Left ventricle myocardium inferior (tissue), 1 donor: ENCODE measurements around the gene BLOC1S5. TPM values are rescaled to one million over a fixed set of nuclear protein-coding genes. Genes with fewer than 3 reads are reported as not detected.

Experiments
- DNase-seq: peaks from one replicate; pipeline ENCODE4 v3.0.0-alpha.2; 2020
- H3K27ac ChIP-seq: fragments of 200-600 bp; replicated peaks from 2 replicates; pipeline ENCODE4 v1.8.0; 2021
- H3K27me3 ChIP-seq: fragments of 200-600 bp; 2 replicates; pipeline ENCODE4 v1.8.0; 2021; ENCODE audit warnings: low read depth
- H3K36me3 ChIP-seq: fragments of 200-600 bp; 2 replicates; pipeline ENCODE4 v1.8.0; 2021
- H3K4me1 ChIP-seq: fragments of 200-600 bp; 2 replicates; pipeline ENCODE4 v1.8.0; 2021
- H3K4me3 ChIP-seq: fragments of 200-600 bp; 2 replicates; pipeline ENCODE4 v1.8.0; 2021; ENCODE audit warnings: mild to moderate bottlenecking, moderate library complexity
- H3K9me3 ChIP-seq: fragments of 200-600 bp; replicated peaks from 2 replicates; pipeline ENCODE4 v1.8.0; 2021
- intact Hi-C: fragments of 100-400 bp; cut with micrococcal nuclease; formaldehyde crosslinking; loops from one replicate; pipeline ENCODE4 v1.11.0; 2022
- total RNA-seq: library from RNA; stranded (reverse); fragmentation: NEBNext Ultra II Directional; extraction: Animal tissue kit (Norgen Biotek cat#: 25700); gene quantifications from one replicate; pipeline ENCODE4 v1.2.1, GENCODE V29; 2021
- TF ChIP-seq, protein P1 (sequence below): fragments of 200-600 bp; IDR thresholded peaks from 2 replicates; pipeline ENCODE4 v1.8.0; 2021; ENCODE audit warnings: antibody characterized with exemption, mild to moderate bottlenecking, borderline replicate concordance
- donor health status: DM: no; HTN: yes; CAD: no; lungs with severe emphysema.

The BLOC1S5 gene
- total RNA-seq, 1 donor from 2014 or later: 8.5 TPM

DNA sequence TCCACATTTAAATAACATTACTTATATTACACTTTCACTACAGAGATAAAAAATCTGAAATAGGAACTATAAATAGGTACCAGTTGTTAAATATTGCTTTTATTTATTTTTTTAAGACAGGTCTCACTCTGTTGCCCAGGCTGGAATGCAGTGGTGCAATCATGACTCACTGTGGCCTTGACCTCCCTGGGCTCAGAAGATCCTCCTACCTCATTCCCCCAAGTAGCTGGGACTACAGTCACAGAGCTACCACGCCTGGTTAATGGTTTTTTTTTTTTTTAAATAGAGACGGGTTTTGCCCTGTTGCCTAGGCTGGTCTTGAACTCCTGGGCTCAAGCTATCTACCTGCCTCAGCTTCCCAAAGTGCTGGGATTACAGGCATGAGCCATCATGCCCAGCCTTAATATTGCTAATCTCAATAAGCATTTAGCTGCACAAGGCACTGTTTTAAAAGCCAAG is 20.9 kb upstream of the BLOC1S5 start:
- Histone ChIP-seq H3K27me3 (no peaks in the 10 kb centered on the region), H3K4me3 (no peak overlapping the region), H3K27ac (no peak overlapping the region), H3K36me3 (peaks cover 38% of the 10 kb centered on the region), H3K9me3 (no peaks in the 10 kb centered on the region), H3K4me1 (peaks cover 14% of the 10 kb centered on the region)
- TF ChIP-seq, protein P1, sequence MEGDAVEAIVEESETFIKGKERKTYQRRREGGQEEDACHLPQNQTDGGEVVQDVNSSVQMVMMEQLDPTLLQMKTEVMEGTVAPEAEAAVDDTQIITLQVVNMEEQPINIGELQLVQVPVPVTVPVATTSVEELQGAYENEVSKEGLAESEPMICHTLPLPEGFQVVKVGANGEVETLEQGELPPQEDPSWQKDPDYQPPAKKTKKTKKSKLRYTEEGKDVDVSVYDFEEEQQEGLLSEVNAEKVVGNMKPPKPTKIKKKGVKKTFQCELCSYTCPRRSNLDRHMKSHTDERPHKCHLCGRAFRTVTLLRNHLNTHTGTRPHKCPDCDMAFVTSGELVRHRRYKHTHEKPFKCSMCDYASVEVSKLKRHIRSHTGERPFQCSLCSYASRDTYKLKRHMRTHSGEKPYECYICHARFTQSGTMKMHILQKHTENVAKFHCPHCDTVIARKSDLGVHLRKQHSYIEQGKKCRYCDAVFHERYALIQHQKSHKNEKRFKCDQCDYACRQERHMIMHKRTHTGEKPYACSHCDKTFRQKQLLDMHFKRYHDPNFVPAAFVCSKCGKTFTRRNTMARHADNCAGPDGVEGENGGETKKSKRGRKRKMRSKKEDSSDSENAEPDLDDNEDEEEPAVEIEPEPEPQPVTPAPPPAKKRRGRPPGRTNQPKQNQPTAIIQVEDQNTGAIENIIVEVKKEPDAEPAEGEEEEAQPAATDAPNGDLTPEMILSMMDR: no peak
- DNase-seq: no peak
- intact Hi-C loops: no loop called here

DNA sequence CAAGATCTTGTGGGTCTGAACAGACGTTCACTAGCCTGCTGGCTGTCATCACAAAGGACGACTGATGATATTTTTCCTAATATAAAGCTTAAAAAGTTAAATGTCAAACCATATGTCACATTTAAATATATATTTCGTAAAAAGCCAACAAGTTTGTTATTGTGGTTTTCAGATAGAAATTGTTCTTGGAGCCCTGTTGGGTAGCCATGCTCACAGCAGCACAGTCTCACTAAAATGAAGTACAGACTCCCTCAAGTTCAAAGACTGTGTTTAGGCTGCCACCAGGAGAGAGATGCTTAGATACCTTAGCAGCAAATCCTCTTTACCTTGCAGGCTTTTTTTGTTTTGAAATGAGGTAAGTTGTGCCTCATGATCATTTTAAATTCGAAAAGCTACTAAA is 20.4 kb upstream of the BLOC1S5 start:
- Histone ChIP-seq H3K36me3 (peaks cover 34% of the 10 kb centered on the region), H3K27ac (no peak overlapping the region), H3K9me3 (no peaks in the 10 kb centered on the region), H3K27me3 (no peaks in the 10 kb centered on the region), H3K4me3 (no peak overlapping the region), H3K4me1 (peaks cover 14% of the 10 kb centered on the region)
- intact Hi-C loops: no loop called here
- DNase-seq: no peak
- TF ChIP-seq, protein P1: no peak

DNA sequence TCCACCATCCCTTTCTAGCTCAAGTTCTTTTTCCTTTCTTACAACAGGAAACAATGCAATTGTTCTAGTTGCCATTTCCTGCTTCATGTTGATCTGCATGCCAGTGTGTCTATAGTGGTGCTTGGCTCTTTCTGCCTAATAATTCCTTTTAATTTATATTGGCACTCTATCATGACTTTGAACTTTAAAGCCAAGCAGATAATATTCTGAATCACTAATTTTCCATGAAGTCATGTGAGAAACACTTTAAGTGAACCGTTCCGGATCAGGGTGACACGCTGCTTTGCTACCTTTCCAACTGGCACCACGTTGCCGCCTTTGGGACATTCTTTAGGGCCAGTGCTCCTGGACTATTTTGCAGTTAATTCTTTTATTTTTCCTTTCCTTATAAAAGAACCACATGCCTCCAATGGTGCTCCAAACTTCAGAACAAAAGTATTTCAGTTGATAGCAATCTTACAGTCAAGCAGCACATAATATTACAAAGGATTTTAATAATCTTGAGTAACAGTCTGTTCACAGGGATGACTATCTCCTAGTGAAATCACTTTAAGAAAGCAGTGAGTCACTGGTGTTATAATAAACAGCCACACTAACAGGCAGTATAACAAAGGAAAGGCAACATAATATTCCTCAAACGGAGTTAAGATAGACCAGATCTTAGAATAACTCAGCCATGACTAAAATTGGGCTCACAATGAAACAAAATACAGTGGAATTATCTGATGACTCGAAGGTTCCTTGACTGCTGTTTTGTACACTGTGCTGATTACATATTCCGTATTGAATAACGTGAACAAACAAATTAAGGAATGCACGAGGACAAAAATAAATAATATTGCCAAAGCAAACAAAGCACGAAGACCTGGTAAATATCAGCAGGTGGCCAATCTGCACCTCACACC is 19.0 kb upstream of the BLOC1S5 start:
- no peak for DNase-seq
- intact Hi-C loops: no loop called here
- peaks cover 14% of the 10 kb centered on the region for H3K4me1 ChIP-seq
- H3K27ac ChIP-seq: peak overlapping the region; percentile 10
- peaks cover 23% of the 10 kb centered on the region for H3K36me3 ChIP-seq
- TF ChIP-seq, protein P1: no peak
- no peaks in the 10 kb centered on the region for H3K9me3 ChIP-seq
- H3K4me3 ChIP-seq: no peak overlapping the region
- no peaks in the 10 kb centered on the region for H3K27me3 ChIP-seq

DNA sequence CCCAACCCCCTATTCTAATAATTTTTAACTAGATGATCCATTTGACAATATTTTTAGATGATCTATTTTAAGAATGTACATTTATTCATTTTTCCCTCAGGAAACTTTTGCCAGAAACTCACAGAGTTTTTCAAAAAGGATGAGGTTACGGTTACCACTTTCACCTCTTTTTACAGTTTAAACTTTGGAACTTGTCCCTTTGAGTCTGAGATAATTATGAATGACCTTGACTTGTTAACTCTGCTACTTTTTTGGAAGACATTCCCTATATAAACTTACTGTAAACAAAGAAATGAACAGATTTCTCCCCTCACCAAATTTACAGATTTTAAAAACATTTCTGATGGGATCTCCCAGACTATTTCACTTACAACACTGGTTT is 18.4 kb upstream of the BLOC1S5 start:
- TF ChIP-seq, protein P1: no peak
- Histone ChIP-seq H3K4me3 (no peak overlapping the region), H3K36me3 (peaks cover 18% of the 10 kb centered on the region), H3K27ac (no peak overlapping the region), H3K27me3 (no peaks in the 10 kb centered on the region), H3K4me1 (peaks cover 14% of the 10 kb centered on the region), H3K9me3 (no peaks in the 10 kb centered on the region)
- intact Hi-C loops: no loop called here
- DNase-seq: no peak

DNA sequence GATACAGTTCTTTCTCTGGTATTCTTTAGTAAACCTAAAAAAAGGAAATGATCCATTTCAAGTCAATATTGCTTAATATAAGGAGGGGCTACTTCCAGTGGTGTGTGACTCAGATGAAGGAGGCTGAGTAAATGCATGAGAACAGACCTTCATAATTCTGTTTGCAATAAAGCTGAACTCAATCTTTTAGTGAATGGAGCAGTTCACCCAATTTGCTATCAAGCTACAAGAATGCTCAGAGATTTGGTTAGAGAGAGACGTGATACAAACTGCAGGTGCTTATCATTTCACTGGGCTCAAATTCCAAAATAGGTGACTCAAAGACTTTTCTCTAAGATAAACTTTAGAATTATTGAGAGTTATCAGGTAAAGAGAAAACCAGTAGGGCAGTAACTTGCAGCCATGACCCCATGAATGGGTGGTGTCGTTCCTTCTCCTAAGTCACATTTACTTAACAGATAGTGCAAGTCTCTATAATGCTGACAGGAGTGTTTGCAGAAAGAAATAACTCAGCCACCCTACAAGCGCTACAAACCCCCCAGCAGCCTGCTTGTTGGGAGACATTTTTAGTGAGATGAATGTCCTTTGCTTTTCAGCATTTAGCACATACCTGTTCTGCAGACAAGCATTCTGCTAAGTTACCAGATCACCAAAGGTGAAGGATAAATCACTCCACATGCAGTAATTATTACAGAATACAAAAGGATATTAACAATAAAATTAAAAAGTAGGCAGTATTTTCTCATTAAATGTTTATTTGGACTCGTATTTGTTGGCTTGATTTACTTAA is 16.4 kb upstream of the BLOC1S5 start:
- intact Hi-C loops: no loop called here
- DNase-seq: no peak
- Histone ChIP-seq H3K27me3 (no peaks in the 10 kb centered on the region), H3K4me1 (peaks cover 14% of the 10 kb centered on the region), H3K4me3 (no peak overlapping the region), H3K9me3 (no peaks in the 10 kb centered on the region), H3K27ac (no peak overlapping the region), H3K36me3 (peaks cover 4% of the 10 kb centered on the region)
- TF ChIP-seq, protein P1: no peak
